GM23248 (cell line): Measurements from ENCODE around the gene PIP4K2A. TPM values are rescaled to one million over a fixed set of nuclear protein-coding genes. Genes with fewer than 3 reads are reported as not detected.

ENCODE experiments used
- DNase-seq: peaks from one replicate; pipeline ENCODE4 v3.0.0-alpha.2; 2015
- H2AFZ ChIP-seq: fragments of 200-600 bp; sonication (generic); 2 replicates; pipeline ENCODE4 v1.6.1; 2016; ENCODE audit warnings: antibody characterized with exemption
- H3F3A ChIP-seq: fragments of 200-600 bp; sonication (generic); 2 replicates; pipeline ENCODE4 v1.6.1; 2016; ENCODE audit warnings: mild to moderate bottlenecking, antibody characterized with exemption, mixed run types; ENCODE audit not compliant: insufficient read depth
- H3K27ac ChIP-seq: fragments of 200-600 bp; sonication (generic); 2 replicates; pipeline ENCODE4 v1.5.1; 2016; ENCODE audit warnings: mild to moderate bottlenecking
- H3K27me3 ChIP-seq: fragments of 200-600 bp; sonication (generic); replicated peaks from 2 replicates; pipeline ENCODE4 v1.6.1; 2016; ENCODE audit warnings: mild to moderate bottlenecking; ENCODE audit not compliant: insufficient read depth
- H3K36me3 ChIP-seq: fragments of 200-600 bp; sonication (generic); 2 replicates; pipeline ENCODE4 v1.6.1; 2016; ENCODE audit warnings: low read depth, mild to moderate bottlenecking
- H3K4me1 ChIP-seq: fragments of 200-600 bp; sonication (generic); 2 replicates; pipeline ENCODE4 v1.6.1; 2016; ENCODE audit warnings: mild to moderate bottlenecking; ENCODE audit not compliant: insufficient read depth
- H3K4me2 ChIP-seq: fragments of 200-600 bp; sonication (generic); one replicate; pipeline ENCODE4 v1.6.1; 2016; ENCODE audit warnings: mild to moderate bottlenecking; ENCODE audit not compliant: unreplicated experiment
- H3K4me3 ChIP-seq: fragments of 200-600 bp; sonication (generic); 2 replicates; pipeline ENCODE4 v1.5.1; 2016; ENCODE audit warnings: mild to moderate bottlenecking
- H3K79me2 ChIP-seq: fragments of 200-600 bp; sonication (generic); 2 replicates; pipeline ENCODE4 v1.6.1; 2016; ENCODE audit warnings: mild to moderate bottlenecking; ENCODE audit not compliant: insufficient read depth
- H3K9ac ChIP-seq: fragments of 200-600 bp; sonication (generic); 2 replicates; pipeline ENCODE4 v1.6.1; 2016; ENCODE audit warnings: mild to moderate bottlenecking
- H3K9me2 ChIP-seq: fragments of 200-600 bp; sonication (generic); 2 replicates; pipeline ENCODE4 v1.6.1; 2016; ENCODE audit warnings: mixed run types, mild to moderate bottlenecking, moderate library complexity; ENCODE audit not compliant: insufficient read depth
- H3K9me3 ChIP-seq: fragments of 200-600 bp; sonication (generic); one replicate; pipeline ENCODE4 v1.6.1; 2017; ENCODE audit warnings: low read depth
- H4K20me1 ChIP-seq: fragments of 200-600 bp; sonication (generic); 2 replicates; pipeline ENCODE4 v1.6.0; 2016; ENCODE audit not compliant: insufficient read depth
- EZH2 ChIP-seq: fragments of 200-600 bp; sonication (generic); IDR thresholded peaks from 2 replicates; pipeline ENCODE4 v1.6.1; 2018; ENCODE audit warnings: antibody characterized with exemption, mild to moderate bottlenecking; ENCODE audit not compliant: insufficient read depth, poor library complexity, severe bottlenecking
- EZH2phosphoT487 ChIP-seq: fragments of 200-600 bp; sonication (generic); IDR thresholded peaks from 2 replicates; pipeline ENCODE4 v1.6.1; 2018; ENCODE audit warnings: antibody characterized with exemption, moderate library complexity, mild to moderate bottlenecking, low read depth; ENCODE audit not compliant: insufficient read depth
- WGBS, 2 experiments: methylation state at CpG; one replicate each; pipeline ENCODE4 v1.1.6; 2015 to 2017; ENCODE audit warnings: low lambda C conversion rate in 2 of 2, low coverage in 1 of 2; ENCODE audit errors: missing lambda C conversion rate in 2 of 2; 5-methylcytosine and 5-hydroxymethylcytosine counted together
- in situ Hi-C: fragments of 300-500 bp; cut with MboI; formaldehyde crosslinking; loops from 2 replicates; pipeline ENCODE4 v1.15.0; 2020
- polyA plus RNA-seq: library from polyadenylated mRNA; unstranded; fragments of >200 nt; fragmentation: Nextera tagmentation; extraction: Ambion mirVana; gene quantifications from 2 replicates; pipeline ENCODE4 v1.2.1, GENCODE V29; 2016
- total RNA-seq: library from RNA; depleted of rRNA; stranded (reverse); fragments of >200 nt; shearing (Covaris generic); gene quantifications from 2 replicates; pipeline ENCODE4 v1.2.3, GENCODE V29; 2014

PIP4K2A gene
- total and polyA plus RNA-seq, 2 experiments from 2014 or later: 19.8 to 26.9 TPM

DNA sequence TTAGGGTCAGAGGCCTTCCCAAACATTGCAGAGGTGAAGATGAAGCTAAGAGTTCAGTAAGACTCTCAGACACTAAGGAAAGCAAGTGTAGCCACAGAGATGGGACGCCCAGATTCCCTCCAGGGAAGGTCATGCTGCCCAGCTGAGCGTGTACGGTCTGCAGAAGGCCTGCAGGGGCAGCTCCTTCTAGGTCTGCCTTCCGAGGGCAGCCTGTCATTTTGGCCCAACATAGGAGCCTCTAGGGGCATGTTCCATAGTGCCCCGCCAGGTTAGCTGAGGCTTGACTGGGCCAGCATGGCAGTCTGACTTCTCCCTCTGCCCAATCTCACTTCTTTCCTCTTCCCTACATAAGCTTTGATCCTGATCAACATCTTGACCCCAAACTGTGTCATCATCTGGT lies 130.7 kb downstream of the PIP4K2A start:
- no peak overlapping the region for H2AFZ ChIP-seq
- H3K9ac ChIP-seq: no peak overlapping the region
- in situ Hi-C loops: no loop called here
- no peak overlapping the region for H3K27ac ChIP-seq
- H3F3A ChIP-seq: no peaks in the 10 kb centered on the region
- no peaks in the 10 kb centered on the region for H3K4me1 ChIP-seq
- no peaks in the 10 kb centered on the region for H3K9me3 ChIP-seq
- WGBS, 2 experiments: 92 to 94% methylated on average over 5 of the region's 5 CpGs
- no peak overlapping the region for H3K4me2 ChIP-seq
- H3K27me3 ChIP-seq: no peaks in the 10 kb centered on the region
- H3K36me3 ChIP-seq: 0 out of 2 replicates have a peak, but pooled peaks cover 7% of the 10 kb centered on the region
- no peaks in the 10 kb centered on the region for H3K79me2 ChIP-seq
- no peak overlapping the region for H3K4me3 ChIP-seq
- no peak for DNase-seq
- no peaks in the 10 kb centered on the region for H4K20me1 ChIP-seq
- no peaks in the 10 kb centered on the region for H3K9me2 ChIP-seq
- TF ChIP-seq EZH2phosphoT487 (no peak), EZH2 (no peak)

DNA sequence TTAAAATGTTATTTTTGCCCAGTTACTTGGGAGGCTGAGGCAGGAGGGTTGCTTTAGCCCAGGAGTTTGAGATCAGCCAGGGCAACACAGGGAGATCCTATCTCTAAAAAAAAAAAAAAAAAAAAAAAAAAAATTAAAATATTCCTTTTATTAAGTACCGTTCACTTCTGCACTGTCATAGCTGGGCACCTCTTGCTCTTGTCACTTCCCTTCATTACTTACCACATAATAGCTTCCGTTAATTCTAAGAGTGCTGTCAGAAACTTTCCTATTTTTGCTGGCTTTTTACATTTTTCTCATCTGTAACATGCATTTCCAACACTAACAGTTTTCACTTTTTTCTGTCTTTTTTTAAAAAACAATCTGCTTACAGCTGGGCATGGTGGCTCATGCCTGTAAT lies 132.9 kb downstream of the PIP4K2A start:
- Histone ChIP-seq H3K27me3 (no peaks in the 10 kb centered on the region), H3K36me3 (0 out of 2 replicates have a peak, but pooled peaks cover 7% of the 10 kb centered on the region), H3F3A (no peaks in the 10 kb centered on the region), H3K27ac (no peak overlapping the region), H4K20me1 (no peaks in the 10 kb centered on the region), H3K9me3 (no peaks in the 10 kb centered on the region), H3K4me2 (no peak overlapping the region), H3K4me1 (no peaks in the 10 kb centered on the region), H3K9me2 (no peaks in the 10 kb centered on the region), H3K79me2 (no peaks in the 10 kb centered on the region), H3K9ac (no peak overlapping the region), H2AFZ (no peak overlapping the region), H3K4me3 (no peak overlapping the region)
- in situ Hi-C loops: no loop called here
- TF ChIP-seq EZH2phosphoT487: no peak
- no peak for TF ChIP-seq EZH2
- 98 to 100% methylated on average over 2 of the region's 2 CpGs for WGBS, 2 experiments
- DNase-seq: no peak

GRCh38 chr10:22580711-22581110 lies 133.7 kb downstream of the PIP4K2A start:
- Histone ChIP-seq H3K9me2 (no peaks in the 10 kb centered on the region), H3K4me3 (no peak overlapping the region), H3K4me2 (no peak overlapping the region), H3K36me3 (0 out of 2 replicates have a peak, but pooled peaks cover 7% of the 10 kb centered on the region), H3K9ac (no peak overlapping the region), H3F3A (no peaks in the 10 kb centered on the region), H4K20me1 (no peaks in the 10 kb centered on the region), H3K9me3 (no peaks in the 10 kb centered on the region), H3K4me1 (no peaks in the 10 kb centered on the region), H3K27ac (no peak overlapping the region), H3K27me3 (no peaks in the 10 kb centered on the region), H3K79me2 (no peaks in the 10 kb centered on the region), H2AFZ (no peak overlapping the region)
- in situ Hi-C loops: no loop called here
- no peak for DNase-seq
- TF ChIP-seq EZH2phosphoT487: no peak
- TF ChIP-seq EZH2: no peak
- 96 to 97% methylated on average over 9 of the region's 9 CpGs for WGBS, 2 experiments

GRCh38 chr10:22579826-22580225 lies 134.6 kb downstream of the PIP4K2A start:
- no peak overlapping the region for H2AFZ ChIP-seq
- no peak overlapping the region for H3K4me3 ChIP-seq
- no peaks in the 10 kb centered on the region for H3F3A ChIP-seq
- H3K9me3 ChIP-seq: no peaks in the 10 kb centered on the region
- in situ Hi-C loops: loop anchor here (10.0 kb wide), 1 partner anchor 405 kb away; no protein-coding TSS in a partner anchor
- no peaks in the 10 kb centered on the region for H3K4me1 ChIP-seq
- TF ChIP-seq EZH2phosphoT487 (no peak), EZH2 (no peak)
- no peak overlapping the region for H3K4me2 ChIP-seq
- H3K27me3 ChIP-seq: no peaks in the 10 kb centered on the region
- WGBS, 2 experiments: 90 to 91% methylated on average over 7 of the region's 7 CpGs
- no peak overlapping the region for H3K27ac ChIP-seq
- H3K79me2 ChIP-seq: no peaks in the 10 kb centered on the region
- H3K36me3 ChIP-seq: 0 out of 2 replicates have a peak, but pooled peaks cover 7% of the 10 kb centered on the region
- H3K9me2 ChIP-seq: no peaks in the 10 kb centered on the region
- DNase-seq: no peak
- H3K9ac ChIP-seq: no peak overlapping the region
- no peaks in the 10 kb centered on the region for H4K20me1 ChIP-seq
